Measurements from ENCODE around the gene SLBP.

The SLBP gene

GRCh38 chr4:1723131-1723801 is 11.1 kb upstream of the SLBP start:
- DNase-seq, result no peak
- H3K27me3 ChIP-seq (replicated peaks), result no peaks in the 10 kb centered on the region
- in situ Hi-C loops (cut with HindIII; ENCODE audit: low pct_ligation_motif_present, low sequenced_read_pairs), result no loop called here
- no peak for TF ChIP-seq CTCF (IDR thresholded peaks at IDR 0.05; ENCODE audit: low read depth, low read length, missing control alignments)
- peak overlapping the region; percentile 9 for H3K4me3 ChIP-seq (ENCODE audit: low read depth, low read length)
- H3K36me3 ChIP-seq (replicated peaks), result peaks cover 11% of the 10 kb centered on the region
- H3K27ac ChIP-seq, result no peak overlapping the region

GRCh38 chr4:1722551-1723118 is 10.5 kb upstream of the SLBP start:
- H3K4me3 ChIP-seq (ENCODE audit: low read depth, low read length), result peak overlapping the region; percentile 71
- no peaks in the 10 kb centered on the region for H3K27me3 ChIP-seq (replicated peaks)
- peaks cover 5% of the 10 kb centered on the region for H3K36me3 ChIP-seq (replicated peaks)
- H3K27ac ChIP-seq, result no peak overlapping the region
- TF ChIP-seq CTCF (IDR thresholded peaks at IDR 0.05; ENCODE audit: low read depth, low read length, missing control alignments), result no peak
- no peak for DNase-seq
- in situ Hi-C loops (cut with HindIII; ENCODE audit: low pct_ligation_motif_present, low sequenced_read_pairs), result no loop called here

- H3K27me3 ChIP-seq (replicated peaks), result no peaks in the 10 kb centered on the region
- in situ Hi-C loops (cut with HindIII; ENCODE audit: low pct_ligation_motif_present, low sequenced_read_pairs), result no loop called here
- TF ChIP-seq CTCF (IDR thresholded peaks at IDR 0.05; ENCODE audit: low read depth, low read length, missing control alignments), result no peak
- H3K36me3 ChIP-seq (replicated peaks), result peaks cover 4% of the 10 kb centered on the region
- no peak for DNase-seq
- H3K4me3 ChIP-seq (ENCODE audit: low read depth, low read length), result peak overlapping the region; percentile 71
- H3K27ac ChIP-seq, result no peak overlapping the region
Observed at GRCh38 chr4:1721666-1722550, 9.8 kb upstream of the SLBP start.

GRCh38 chr4:1721003-1721665 is 9.0 kb upstream of the SLBP start, which contains the start of the genes TACC3 and TMEM129:
TACC3 (plus strand) TSS chr4:1721521; CDS start chr4:1723422, 1,901 bp downstream.
TMEM129 (minus strand) TSS chr4:1721323; CDS start chr4:1720837, 486 bp downstream.
- peak within 1 kb of the TSS; percentile 76 for H3K4me3 ChIP-seq (ENCODE audit: low read depth, low read length)
- DNase-seq, result peak; percentile 87
- in situ Hi-C loops (cut with HindIII; ENCODE audit: low pct_ligation_motif_present, low sequenced_read_pairs), result no loop called here
- TF ChIP-seq CTCF (IDR thresholded peaks at IDR 0.05; ENCODE audit: low read depth, low read length, missing control alignments), result no peak
- H3K27me3 ChIP-seq (replicated peaks), result no peaks in the 10 kb centered on the region
- peaks cover 4% of the 10 kb centered on the region for H3K36me3 ChIP-seq (replicated peaks)
- peak within 1 kb of the TSS; percentile 62 for H3K27ac ChIP-seq

GRCh38 chr4:1720163-1720983 is 8.3 kb upstream of the SLBP start:
- peak overlapping the region; percentile 62 for H3K27ac ChIP-seq
- no peak for TF ChIP-seq CTCF (IDR thresholded peaks at IDR 0.05; ENCODE audit: low read depth, low read length, missing control alignments)
- peaks cover 4% of the 10 kb centered on the region for H3K36me3 ChIP-seq (replicated peaks)
- H3K4me3 ChIP-seq (ENCODE audit: low read depth, low read length), result peak overlapping the region; percentile 76
- in situ Hi-C loops (cut with HindIII; ENCODE audit: low pct_ligation_motif_present, low sequenced_read_pairs), result no loop called here
- DNase-seq, result no peak
- H3K27me3 ChIP-seq (replicated peaks), result no peaks in the 10 kb centered on the region
